Prostate gland (tissue), 2 donors: ENCODE measurements around the gene SOX10. TPM values are rescaled to one million over a fixed set of nuclear protein-coding genes. Genes with fewer than 3 reads are reported as not detected.

Experiments
- DNase-seq: peaks from one replicate; pipeline ENCODE4 v3.0.0-alpha.2; 2019; ENCODE audit warnings: low spot score
- H3K27ac ChIP-seq, 2 donors: fragments of 200-600 bp; sonication (generic); 2 replicates each; pipeline ENCODE4 v1.5.1; 2017 to 2019
- H3K27me3 ChIP-seq: fragments of 200-600 bp; sonication (generic); replicated peaks from 2 replicates; pipeline ENCODE4 v1.5.1; 2019; ENCODE audit not compliant: insufficient read depth
- H3K36me3 ChIP-seq, 2 donors: fragments of 200-600 bp; sonication (generic); 1 replicate in 1 of 2; 2 replicates in 1 of 2; pipeline versions ENCODE4 v1.5.1 to v1.8.1; 2017 to 2019
- H3K4me1 ChIP-seq: fragments of 200-600 bp; sonication (generic); replicated peaks from 2 replicates; pipeline ENCODE4 v1.5.1; 2019
- H3K4me3 ChIP-seq, 2 donors: fragments of 200-600 bp; sonication (generic); 2 replicates each; pipeline ENCODE4 v1.5.1; 2017 to 2019
- H3K9me3 ChIP-seq: fragments of 200-600 bp; sonication (generic); 2 replicates; pipeline ENCODE4 v1.5.1; 2017
- POLR2A ChIP-seq: fragments of 450-650 bp; IDR thresholded peaks from one replicate; pipeline ENCODE4 v1.6.1; 2016; ENCODE audit warnings: antibody characterized with exemption, mild to moderate bottlenecking
- POLR2AphosphoS5 ChIP-seq: sonication (generic); formaldehyde crosslinking; IDR thresholded peaks from one replicate; pipeline ENCODE4 v1.6.1; 2017; ENCODE audit warnings: antibody characterized with exemption
- WGBS: methylation state at CpG from one replicate; pipeline ENCODE4 v1.1.5; 2018; 5-methylcytosine and 5-hydroxymethylcytosine counted together
- intact Hi-C: fragments of 100-400 bp; cut with DNase I; formaldehyde crosslinking; loops from one replicate; pipeline ENCODE4 v1.14.2; 2022
- total RNA-seq, 2 donors: library from RNA; depleted of rRNA; stranded (reverse); fragments of >200 nt; gene quantifications; one replicate each; pipeline ENCODE4 v1.1.0, GENCODE V29; 2016
- TF ChIP-seq, protein P1 (sequence below), 4 experiments: fragments of 200-600 bp in 2 of 4; fragments of 450-650 bp in 2 of 4; sonication (generic) in 2 of 4; IDR thresholded peaks; 1 replicate in 3 of 4; 2 replicates in 1 of 4; pipeline ENCODE4 v1.5.1; 2016 to 2019; ENCODE audit warnings: antibody characterized with exemption in 4 of 4, mild to moderate bottlenecking in 2 of 4, moderate library complexity in 2 of 4

Gene SOX10
- total RNA-seq, 2 donors from 2014 or later = 3.3 to 8.1 TPM

DNA sequence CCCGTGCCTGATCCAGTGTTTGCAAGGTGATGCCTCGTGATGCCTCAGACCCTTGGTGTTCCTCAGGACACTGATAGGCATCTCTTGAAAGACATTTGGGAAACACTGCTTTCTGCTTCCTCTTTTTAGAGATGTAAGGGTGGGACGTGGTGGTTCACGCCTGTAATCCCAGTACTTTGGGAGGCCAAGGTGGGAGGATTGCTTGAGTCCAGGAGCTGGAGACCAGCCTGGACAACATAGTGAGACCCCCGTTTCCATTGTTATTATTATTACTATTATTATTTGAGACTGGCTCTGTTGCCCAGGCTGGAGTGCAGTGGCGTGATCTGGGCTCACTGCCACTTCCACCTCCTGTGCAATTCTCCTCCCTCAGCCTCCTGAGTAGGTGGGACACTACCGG is 6.5 kb upstream of the SOX10 start:
- intact Hi-C loops = no loop called here
- H3K9me3 ChIP-seq = no peaks in the 10 kb centered on the region
- no peak overlapping the region for H3K27ac ChIP-seq
- no peaks in the 10 kb centered on the region for H3K36me3 ChIP-seq
- H3K4me1 ChIP-seq = no peaks in the 10 kb centered on the region
- no peak overlapping the region for H3K4me3 ChIP-seq
- DNase-seq = no peak
- TF ChIP-seq, protein P1, sequence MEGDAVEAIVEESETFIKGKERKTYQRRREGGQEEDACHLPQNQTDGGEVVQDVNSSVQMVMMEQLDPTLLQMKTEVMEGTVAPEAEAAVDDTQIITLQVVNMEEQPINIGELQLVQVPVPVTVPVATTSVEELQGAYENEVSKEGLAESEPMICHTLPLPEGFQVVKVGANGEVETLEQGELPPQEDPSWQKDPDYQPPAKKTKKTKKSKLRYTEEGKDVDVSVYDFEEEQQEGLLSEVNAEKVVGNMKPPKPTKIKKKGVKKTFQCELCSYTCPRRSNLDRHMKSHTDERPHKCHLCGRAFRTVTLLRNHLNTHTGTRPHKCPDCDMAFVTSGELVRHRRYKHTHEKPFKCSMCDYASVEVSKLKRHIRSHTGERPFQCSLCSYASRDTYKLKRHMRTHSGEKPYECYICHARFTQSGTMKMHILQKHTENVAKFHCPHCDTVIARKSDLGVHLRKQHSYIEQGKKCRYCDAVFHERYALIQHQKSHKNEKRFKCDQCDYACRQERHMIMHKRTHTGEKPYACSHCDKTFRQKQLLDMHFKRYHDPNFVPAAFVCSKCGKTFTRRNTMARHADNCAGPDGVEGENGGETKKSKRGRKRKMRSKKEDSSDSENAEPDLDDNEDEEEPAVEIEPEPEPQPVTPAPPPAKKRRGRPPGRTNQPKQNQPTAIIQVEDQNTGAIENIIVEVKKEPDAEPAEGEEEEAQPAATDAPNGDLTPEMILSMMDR (IDR thresholded peaks at IDR 0.05) = no peak
- TF ChIP-seq POLR2AphosphoS5 = no peak
- no peak for TF ChIP-seq POLR2A
- WGBS = 89% methylated on average over 7 of the region's 7 CpGs
- H3K27me3 ChIP-seq = no peaks in the 10 kb centered on the region

DNA sequence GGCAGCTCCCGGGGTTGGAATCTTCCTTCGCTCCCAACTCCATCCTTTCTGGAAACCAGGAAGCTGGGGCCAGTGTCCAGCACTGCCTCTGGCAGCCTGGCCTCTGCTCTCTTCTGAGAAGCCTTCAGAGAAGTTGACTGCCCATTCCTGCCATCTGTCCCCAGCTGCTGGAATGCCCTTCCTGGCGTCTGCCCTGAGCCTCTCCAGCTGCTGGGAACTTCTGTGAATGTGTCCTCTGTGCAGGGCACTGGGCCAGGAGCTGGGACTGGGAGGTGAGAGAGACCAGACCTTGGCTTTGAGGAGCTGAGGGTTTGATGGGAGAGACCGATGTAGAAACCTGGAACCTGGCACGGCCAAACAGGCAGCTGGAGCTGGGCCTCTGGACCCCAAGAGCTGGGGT is 5.9 kb upstream of the SOX10 start:
- no peaks in the 10 kb centered on the region for H3K36me3 ChIP-seq
- no peak for DNase-seq
- intact Hi-C loops = no loop called here
- H3K27me3 ChIP-seq = no peaks in the 10 kb centered on the region
- no peak overlapping the region for H3K4me3 ChIP-seq
- no peak overlapping the region for H3K27ac ChIP-seq
- 67% methylated on average over 5 of the region's 5 CpGs for WGBS
- H3K4me1 ChIP-seq = no peaks in the 10 kb centered on the region
- H3K9me3 ChIP-seq = no peaks in the 10 kb centered on the region
- TF ChIP-seq POLR2AphosphoS5 = no peak
- TF ChIP-seq, protein P1 (IDR thresholded peaks at IDR 0.05) = no peak
- no peak for TF ChIP-seq POLR2A

DNA sequence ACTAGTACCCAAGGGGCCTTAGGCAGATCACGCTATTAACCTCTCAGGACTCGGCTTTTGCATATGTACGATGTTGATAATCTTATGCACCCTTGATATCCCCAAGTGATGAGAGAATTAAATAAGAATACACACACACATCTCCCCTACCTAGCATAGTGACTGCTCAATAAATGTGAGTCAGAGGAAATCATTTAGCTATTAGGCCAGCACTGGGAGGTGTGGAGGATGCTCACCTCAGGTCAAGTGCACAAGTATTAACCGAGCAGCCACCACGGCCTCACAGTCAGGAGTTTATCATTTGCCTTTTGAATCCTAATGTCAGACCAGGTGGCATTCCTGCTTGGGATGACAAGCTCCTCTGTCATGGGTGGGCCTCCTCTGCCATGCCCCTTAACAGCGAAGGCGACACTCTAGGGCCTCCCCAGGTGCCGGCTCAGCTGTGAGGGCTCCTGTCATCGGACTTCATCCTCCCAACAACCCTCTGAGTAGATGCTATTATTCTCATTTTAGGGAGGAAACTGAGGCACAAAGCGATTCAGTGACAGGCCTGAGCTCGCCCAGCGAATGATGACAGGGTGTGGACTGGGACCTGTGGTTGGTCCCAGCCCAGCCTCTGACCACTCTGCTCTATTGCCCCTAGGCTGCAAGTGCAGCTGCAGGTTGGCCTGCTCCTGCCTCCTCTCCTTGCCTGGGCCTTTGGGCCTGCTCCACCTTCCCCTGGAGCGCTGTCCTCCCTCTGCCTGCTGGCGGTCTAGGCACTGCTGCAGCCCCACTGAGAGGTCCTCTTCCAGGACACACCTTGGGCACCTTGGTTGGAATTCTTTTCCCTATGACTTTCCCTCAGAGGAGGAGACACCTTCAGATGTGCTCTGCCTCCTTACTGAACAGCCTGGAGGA is 5.0 kb upstream of the SOX10 start:
- H3K36me3 ChIP-seq = no peaks in the 10 kb centered on the region
- DNase-seq = no peak
- TF ChIP-seq POLR2AphosphoS5 (no peak), POLR2A (no peak)
- TF ChIP-seq, protein P1 (IDR thresholded peaks at IDR 0.05) = no peak
- WGBS = 92% methylated on average over 14 of the region's 14 CpGs
- intact Hi-C loops = no loop called here
- H3K27me3 ChIP-seq = no peaks in the 10 kb centered on the region
- no peak overlapping the region for H3K27ac ChIP-seq
- no peak overlapping the region for H3K4me3 ChIP-seq
- H3K4me1 ChIP-seq = no peaks in the 10 kb centered on the region
- H3K9me3 ChIP-seq = no peaks in the 10 kb centered on the region

DNA sequence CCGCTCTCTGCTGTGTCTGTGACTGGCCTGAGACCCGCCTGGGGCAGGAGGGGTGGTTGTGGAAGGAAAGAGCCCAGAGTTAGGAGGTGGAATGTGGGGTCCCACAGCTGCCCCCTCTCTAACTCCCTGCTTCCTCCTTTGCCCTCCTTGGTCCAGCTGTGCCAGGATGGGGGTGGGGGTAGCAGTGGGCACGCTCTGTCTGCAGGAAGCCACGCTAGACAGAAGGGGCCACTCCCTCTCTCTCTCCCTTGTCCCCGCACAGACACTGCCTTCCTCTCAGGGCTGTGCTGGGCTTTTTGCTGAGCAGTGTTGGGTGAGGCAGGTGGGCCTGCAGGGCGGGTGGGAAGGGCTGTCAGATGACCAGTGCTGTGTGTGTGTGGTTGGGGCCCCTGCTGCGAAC is 2.0 kb upstream of the SOX10 start:
- TF ChIP-seq, protein P1 (IDR thresholded peaks at IDR 0.05) = no peak
- TF ChIP-seq POLR2AphosphoS5 (no peak), POLR2A (no peak)
- no peaks in the 10 kb centered on the region for H3K9me3 ChIP-seq
- no peaks in the 10 kb centered on the region for H3K4me1 ChIP-seq
- intact Hi-C loops = no loop called here
- 86% methylated on average over 7 of the region's 7 CpGs for WGBS
- no peaks in the 10 kb centered on the region for H3K27me3 ChIP-seq
- H3K27ac ChIP-seq = no peak overlapping the region
- no peak for DNase-seq
- H3K36me3 ChIP-seq = no peaks in the 10 kb centered on the region
- H3K4me3 ChIP-seq = no peak overlapping the region

DNA sequence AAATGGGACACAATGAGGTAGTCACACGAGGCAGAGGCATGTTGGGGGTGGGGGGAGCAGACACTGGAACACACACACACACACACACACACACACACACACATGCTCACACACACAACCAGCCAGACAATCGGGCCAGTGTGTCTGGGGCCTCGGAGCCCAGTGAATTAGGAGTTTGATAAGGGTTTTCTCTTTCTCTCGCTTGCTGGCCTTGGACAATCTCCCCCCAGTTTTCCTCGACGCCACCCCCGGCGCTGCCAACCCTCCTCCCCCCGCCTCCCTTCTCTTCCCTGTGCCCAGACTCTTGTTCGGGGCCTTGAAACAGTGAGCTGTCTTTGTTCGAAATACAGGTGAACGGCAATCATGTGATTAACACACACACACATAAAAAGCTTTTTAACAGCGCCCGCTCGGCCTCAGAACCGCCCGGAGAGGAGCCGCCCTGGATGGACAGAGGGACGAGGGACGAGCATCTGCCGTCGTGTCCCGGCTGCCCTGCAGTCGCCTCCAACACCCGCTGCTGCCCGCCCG is 1.5 kb upstream of the SOX10 start:
- Histone ChIP-seq H3K9me3 (no peaks in the 10 kb centered on the region), H3K36me3 (no peaks in the 10 kb centered on the region), H3K27me3 (no peaks in the 10 kb centered on the region), H3K4me1 (no peaks in the 10 kb centered on the region), H3K4me3 (no peak overlapping the region), H3K27ac (no peak overlapping the region)
- DNase-seq = no peak
- no peak for TF ChIP-seq POLR2AphosphoS5
- TF ChIP-seq, protein P1 (IDR thresholded peaks at IDR 0.05) = no peak
- no peak for TF ChIP-seq POLR2A
- 72% methylated on average over 27 of the region's 27 CpGs for WGBS
- intact Hi-C loops = no loop called here
